NCI-H1048 (cell line): Measurements from ENCODE around the gene KCNH2.

Source experiments
- DNase-seq: peaks from one replicate; lab custom pipeline; 2025; lab: John Stamatoyannopoulos, UW

KCNH2 gene

GRCh38 chr7:150947761-150948651 is 30.1 kb downstream of the KCNH2 start:
- no peak for DNase-seq

DNA sequence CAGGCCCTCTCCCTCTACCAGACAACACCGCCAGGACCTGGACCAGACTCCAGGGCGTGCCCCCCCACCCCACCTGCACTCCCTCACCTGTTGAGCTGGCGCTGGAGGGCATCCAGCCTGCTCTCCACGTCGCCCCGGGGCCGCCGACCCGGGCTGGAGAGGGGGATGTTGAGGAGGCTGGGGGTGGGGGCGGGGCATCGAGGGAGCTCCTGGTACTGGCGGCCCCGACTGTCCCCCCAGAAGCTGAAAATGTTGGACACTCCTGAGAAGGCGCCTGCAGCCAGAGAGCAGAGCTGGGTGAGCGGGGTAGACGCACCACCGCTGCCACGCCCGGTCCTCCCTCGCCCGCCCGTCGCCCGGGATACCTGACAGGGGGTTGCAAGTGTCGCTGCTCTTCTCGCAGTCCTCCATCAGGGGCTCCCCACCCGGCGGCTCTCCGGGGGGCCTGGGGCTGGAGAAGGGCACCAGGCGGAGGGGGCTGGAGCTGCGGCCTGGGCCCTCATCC is 30.8 kb downstream of the KCNH2 start:
- DNase-seq = no peak

- DNase-seq = no peak
Measured at GRCh38 chr7:150946421-150947240, 31.5 kb downstream of the KCNH2 start.

DNA sequence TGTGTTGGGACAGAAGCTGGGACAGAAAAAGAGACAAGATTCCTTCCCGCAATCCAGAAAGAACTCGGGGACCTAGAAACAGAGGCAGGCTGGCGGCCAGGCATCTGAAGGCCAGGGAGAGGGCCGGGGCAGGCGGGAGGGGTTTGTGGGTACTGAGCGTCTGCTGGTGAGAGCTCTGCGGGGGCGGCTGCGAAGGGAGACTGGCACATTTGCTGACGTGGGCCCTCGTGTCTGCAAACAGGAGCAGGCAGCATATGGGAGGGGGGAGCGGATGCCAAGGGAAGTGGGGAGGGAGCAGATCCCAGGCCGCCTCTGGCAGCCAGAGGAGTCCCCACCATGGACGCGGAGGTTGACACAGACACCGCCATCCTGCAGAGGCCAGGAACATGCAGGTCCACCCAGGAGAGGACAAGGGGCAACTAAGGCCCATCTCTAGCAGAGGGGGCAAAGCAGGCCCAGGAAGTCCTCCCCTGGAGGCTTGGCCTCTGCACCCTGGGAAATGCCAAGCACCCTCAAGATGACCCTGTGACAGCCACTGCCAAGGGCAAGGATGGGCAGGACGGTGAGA is 32.2 kb downstream of the KCNH2 start:
- no peak for DNase-seq

DNA sequence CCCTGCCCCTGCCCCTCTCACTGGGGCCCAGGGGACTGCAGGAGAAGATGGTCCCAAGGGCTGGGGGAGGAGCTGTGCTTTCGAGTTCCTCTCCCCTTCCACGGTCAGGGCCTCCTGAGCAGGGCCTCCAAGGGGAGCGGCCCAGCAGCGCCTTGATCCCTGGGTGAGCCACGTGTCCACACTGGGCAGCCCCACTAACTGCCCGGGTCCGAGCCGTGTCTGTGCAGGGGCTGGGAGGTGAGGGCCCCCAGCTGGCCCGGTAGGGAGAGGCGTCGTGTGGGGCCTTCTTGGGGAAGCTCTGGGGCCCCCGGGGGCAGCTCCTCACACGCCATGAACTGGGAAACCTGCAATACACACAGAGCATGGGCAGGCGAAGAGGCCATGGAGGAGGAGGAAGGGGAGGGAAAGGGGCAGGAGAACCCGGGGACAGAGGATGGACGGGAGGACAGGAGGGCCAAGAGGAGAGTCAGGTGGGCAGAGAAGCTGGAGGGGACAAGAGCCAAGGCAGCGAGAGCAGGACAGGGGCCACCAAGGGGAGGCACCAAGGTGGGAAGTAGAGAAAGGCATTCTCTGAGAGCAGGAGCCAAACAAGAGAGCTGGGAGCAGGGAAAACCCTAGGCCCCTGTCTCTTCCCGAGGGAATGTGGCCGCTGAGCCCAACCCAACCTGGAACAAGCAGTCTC is 32.8 kb downstream of the KCNH2 start:
- no peak for DNase-seq

DNA sequence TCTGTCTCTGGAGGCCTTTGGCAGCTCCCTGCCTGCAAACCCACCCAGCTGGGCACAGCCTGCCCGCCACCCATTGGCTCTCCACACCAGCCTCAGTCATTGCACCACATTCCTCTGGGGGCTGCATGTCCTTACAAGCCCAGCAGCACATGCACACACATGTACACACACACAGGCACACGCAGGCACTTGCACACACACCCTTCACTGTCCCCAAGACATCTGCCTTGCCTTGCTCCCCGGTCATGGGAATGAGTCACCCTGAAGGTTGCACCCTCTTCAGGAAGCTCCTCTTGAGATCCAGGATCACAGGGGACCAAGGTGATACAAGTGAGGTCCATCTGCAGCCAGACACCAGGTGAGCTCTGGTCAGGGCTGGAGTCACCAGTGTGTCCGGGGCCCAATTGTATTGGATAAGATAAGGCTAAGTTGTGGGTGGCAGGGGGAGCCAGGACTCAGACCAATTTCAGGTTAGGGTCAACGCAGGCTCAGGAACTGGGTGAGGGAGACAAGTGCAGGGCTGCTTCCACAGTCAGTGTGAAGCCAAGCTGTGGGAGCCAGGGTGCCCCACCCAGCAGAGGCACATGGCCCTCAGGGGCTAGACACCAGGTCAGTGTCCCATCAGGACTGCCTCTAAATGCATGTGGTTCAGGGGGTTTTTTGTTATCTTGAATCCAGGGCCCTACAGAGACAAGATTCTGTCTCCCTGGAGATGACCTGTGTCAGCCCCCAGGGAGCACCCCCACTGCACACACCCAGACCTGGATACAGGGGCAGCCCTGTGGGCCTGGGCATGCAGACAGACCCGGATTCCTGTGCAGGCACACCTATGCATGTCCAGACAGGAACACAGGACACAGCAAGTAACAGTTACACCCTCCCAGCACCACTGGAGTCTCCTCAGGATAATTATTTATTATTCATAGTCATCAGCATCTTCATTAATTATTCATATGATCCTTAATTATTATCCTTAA is 33.8 kb downstream of the KCNH2 start:
- DNase-seq = no peak

DNA sequence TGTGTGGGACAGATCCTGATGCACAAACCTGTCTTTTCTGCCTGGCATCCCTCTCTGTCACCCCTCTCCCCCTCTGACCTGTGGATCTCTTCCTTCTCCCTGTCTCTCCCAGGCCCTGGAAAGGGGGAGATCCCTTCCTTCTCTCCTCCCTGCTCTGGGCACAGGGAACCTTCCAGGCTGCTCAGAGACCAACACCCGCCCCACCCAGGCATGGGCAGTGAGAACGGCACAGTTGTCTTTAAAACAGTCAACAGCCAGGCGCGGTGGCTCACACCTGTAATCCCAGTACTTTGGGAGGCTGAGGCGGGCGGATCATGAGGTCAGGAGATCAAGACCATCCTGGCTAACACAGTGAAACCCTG is 34.7 kb downstream of the KCNH2 start:
- no peak for DNase-seq

DNA sequence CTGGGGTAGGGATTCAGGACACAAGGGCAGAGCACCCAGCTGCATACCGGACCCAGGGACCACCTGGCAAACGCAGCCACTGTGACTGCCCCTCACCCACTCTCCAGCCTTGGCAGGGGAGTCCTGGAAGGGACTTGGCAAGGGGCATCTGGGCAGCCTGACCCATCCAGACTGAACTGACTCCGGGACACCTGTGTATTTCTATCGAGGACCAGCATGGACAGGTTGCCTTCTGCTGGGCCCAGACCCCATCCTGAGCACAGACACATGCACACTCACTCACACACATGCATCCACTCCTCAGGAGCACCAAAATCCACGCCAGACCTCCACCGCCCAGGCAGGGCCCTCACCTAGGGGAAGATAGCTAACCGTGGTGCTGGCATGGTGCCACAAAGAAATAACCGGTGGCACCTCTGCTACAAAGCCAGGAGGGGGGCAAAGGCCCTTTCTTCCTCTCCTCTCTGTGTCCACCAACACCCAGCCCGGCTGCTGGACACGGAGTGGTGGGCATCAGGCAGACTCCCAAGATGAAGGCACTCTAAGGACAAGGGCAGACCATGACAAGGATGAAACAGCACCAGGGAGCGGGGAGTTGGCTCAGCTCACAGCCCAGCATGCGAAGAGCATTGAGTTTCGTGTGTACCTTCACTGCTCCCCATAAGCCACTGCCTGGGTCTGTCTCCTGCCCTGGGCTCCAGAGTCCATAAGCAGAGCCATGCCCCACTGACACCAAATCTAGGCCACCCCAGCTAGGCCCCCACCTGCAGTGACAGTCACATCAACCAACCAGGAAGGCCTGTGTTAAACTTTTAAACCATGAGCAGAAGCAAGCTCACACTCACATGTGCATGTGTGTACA is 35.3 kb downstream of the KCNH2 start:
- no peak for DNase-seq

DNA sequence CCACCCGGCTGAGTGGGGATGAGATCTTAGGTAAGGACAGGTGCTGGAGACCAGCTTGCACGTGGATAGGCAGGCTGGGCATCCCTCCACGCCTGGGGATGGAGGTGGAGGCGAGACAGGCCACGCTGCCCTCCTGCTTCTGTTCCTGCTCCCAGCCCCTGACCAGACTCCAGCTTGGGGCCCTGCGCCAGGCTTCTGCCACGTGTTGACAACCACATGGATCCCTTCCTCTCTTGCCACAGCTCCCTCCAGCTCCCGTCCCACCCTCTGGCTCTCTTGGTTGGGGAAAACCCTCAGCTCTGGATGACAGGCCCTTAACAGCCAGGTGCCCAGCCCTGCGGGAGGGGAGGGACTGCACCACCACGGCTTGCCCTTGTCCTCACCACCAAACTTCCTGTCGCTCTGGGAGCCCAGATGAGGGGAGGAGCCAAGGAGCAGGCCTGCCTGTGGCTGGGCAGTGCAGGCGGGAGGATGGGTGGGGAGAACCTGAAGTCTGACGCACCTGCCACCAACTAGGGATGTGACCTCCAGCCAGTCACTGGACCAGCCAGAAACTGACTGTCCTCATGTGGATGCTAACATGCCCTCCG is 36.0 kb downstream of the KCNH2 start:
- DNase-seq = no peak

GRCh38 chr7:150941351-150942000 is 36.6 kb downstream of the KCNH2 start:
- no peak for DNase-seq

DNA sequence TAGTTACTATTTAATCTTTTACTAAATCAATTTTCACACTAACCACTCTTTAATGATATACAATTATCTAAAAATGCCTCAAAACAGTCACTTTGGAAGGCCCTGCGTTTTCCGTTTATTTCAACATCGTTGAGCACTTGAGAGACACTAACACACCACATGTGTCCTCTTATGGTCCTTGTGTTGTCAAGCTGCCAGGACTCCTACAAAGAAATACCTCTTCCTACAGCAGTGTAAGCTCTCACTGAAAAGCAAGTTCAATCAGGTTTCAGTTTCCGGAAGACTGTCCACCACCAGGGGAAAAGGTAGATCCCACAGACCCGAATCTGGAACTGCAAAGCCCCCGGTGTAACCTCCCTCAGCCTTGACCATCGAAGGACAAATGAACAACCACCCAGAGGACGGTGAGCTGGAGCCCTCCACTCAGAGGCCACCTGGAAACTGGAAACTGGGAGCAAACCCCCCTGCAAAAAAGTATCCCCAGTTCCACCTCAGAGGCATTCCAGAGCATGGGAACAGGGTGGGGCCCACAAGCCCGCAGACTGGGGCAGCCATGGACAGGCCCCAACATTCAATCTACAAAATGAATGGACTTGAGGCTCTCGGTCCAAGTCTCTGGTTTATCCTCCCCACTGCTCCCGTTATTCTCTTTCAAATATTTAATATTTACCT is 37.6 kb downstream of the KCNH2 start:
- no peak for DNase-seq

DNA sequence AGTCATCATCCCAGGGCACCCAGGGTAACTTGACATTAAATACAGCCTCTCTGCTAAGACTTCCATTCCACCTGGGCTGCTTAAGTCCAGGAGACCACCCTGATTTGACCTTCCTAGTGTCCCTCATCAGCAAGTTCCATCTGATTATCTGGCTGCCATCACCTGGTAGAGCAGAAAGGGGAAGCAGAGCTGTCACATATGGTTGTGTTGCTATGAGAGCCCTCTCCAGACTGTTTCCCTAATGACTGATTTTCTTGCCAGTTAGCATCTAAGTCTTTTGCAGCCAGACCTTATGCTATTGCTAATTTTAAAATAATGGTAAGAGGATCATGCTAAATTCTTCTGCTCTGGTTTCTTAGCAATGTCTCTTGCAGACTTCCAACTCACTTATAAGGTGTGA is 38.7 kb downstream of the KCNH2 start:
- DNase-seq = no peak

GRCh38 chr7:150939052-150939451 is 39.1 kb downstream of the KCNH2 start:
- no peak for DNase-seq

GRCh38 chr7:150938566-150938965 is 39.6 kb downstream of the KCNH2 start:
- DNase-seq = no peak

DNA sequence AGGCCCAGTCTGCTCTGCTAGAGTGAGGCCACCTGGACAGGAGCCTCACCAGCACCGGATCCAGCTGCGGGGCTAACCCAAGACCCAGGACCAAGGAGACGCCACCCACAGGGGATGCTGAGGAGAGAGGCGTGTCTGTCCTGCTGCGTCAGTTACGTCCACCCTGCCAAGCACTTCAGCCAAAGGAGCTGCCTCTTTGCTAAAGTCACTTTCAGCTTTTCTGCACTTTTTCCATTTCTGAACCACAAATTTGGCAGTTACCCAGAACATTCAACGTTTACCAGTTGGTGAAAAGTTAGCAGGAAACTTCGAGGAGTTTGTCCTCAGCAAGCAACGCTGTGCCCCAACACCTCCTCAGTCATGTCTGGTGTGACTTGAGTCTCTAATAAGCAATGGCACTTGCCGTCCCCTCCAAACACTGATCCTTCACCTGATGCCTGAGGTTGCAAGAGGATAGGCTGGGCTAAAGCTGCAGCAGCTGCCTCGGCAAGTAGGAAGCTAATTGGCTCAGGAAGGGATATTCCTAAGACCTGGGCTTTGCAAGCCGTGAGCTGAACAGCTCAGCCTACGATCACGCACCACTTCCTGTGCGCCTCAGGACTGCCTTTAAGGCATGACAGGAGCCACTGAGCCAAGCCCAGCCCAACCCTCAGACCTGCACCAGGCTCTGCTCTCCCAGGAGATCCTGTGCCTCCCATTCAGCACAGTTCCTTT is 40.1 kb downstream of the KCNH2 start:
- DNase-seq = no peak

DNA sequence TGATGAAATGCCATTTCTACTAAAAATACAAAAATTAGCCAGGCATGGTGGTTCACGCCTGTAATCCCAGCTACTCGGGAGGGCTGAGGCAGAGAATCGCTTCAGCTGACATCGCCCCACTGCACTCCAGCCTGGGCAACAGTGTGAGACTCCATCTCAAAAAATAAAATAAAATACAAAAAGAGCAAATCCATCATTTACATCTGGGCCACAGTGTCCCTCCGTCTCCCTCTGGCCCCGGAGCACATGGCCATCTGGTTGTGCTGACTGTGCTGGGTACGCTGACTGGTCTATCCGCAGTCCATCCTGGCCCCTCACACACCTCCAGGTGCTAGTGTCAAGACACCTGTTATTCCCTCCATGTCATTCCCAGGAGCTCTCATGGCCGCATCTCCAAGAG is 42.1 kb downstream of the KCNH2 start:
- no peak for DNase-seq

DNA sequence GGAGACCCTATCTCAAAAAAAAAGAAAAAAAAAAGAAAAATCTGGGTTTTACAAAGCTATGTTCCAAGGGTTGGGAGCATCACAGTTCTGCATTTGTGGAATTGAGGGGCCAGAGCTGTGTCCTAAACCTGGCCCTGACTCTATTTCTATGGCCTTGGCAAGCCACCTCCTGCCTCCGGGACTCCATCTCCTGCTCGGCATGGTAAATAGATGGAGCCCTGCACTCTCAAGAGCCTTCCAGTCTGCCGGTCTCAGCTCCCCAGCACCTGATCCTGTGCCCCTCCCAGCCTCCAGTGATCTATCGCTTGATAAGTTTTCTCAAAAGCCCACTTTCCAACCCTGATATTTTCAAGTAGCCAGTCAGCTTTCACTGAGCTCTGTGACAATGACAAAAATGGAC is 43.0 kb downstream of the KCNH2 start:
- no peak for DNase-seq
